IMR-90 (cell line): ENCODE data around the gene DGKQ. TPM values are rescaled to one million over a fixed set of nuclear protein-coding genes. Genes with fewer than 3 reads are reported as not detected.

Source experiments
- ATAC-seq: fragments of 200-7000 bp; cut with Tn5 transposase; 2 replicates; pipeline ENCODE4 v1.9.1; 2020; ENCODE audit warnings: low read depth, mild to moderate bottlenecking, moderate library complexity
- BruUV-seq: library from RNA; stranded (reverse); fragments of 400-500 nt; replicated peaks from 2 replicates; lab custom pipeline; 2021; lab: Mats Ljungman, UMichigan
- CTCF ChIA-PET: fragments of 300-600 bp; formaldehyde crosslinking; extraction: SDS; loops from one replicate; lab custom pipeline; 2021; ENCODE audit warnings: antibody characterized with exemption; lab: Yijun Ruan, JAX
- POLR2A ChIA-PET: fragments of 300-600 bp; sonication (Branson Sonifier 250); formaldehyde crosslinking; loops from one replicate; lab custom pipeline; 2022; ENCODE audit warnings: antibody characterized with exemption; ENCODE audit not compliant: unreplicated experiment; lab: Charles Lee
- DNase-seq: peaks from one replicate; pipeline ENCODE4 v3.0.0; 2013
- H2AFZ ChIP-seq: replicated peaks from 2 replicates; pipeline ENCODE3; 2013; ENCODE audit warnings: low read length, mild to moderate bottlenecking; ENCODE audit not compliant: poor library complexity
- H2AK5ac ChIP-seq: 2 replicates; pipeline ENCODE4 v1.6.1; 2013; ENCODE audit warnings: low read depth, low read length, inconsistent platforms
- H2AK9ac ChIP-seq: replicated peaks from 2 replicates; pipeline ENCODE3; 2013; ENCODE audit warnings: mild to moderate bottlenecking, low read depth, low read length, moderate library complexity; ENCODE audit not compliant: poor library complexity
- H2BK120ac ChIP-seq: 2 replicates; pipeline ENCODE4 v1.6.1; 2013; ENCODE audit warnings: low read depth, low read length, inconsistent platforms
- H2BK15ac ChIP-seq: 3 replicates; pipeline ENCODE4 v1.6.1; 2013; ENCODE audit warnings: low read depth, low read length, inconsistent platforms
- H2BK20ac ChIP-seq: 2 replicates; pipeline ENCODE4 v1.6.1; 2013; ENCODE audit warnings: low read depth, mild to moderate bottlenecking, inconsistent platforms, low read length, moderate library complexity
- H2BK5ac ChIP-seq: 2 replicates; pipeline ENCODE4 v1.6.1; 2013; ENCODE audit warnings: mild to moderate bottlenecking, low read depth, low read length, inconsistent platforms; ENCODE audit not compliant: poor library complexity, severe bottlenecking
- H3K14ac ChIP-seq: replicated peaks from 2 replicates; pipeline ENCODE4 v1.6.1; 2013; ENCODE audit warnings: low read depth, low read length, inconsistent platforms
- H3K18ac ChIP-seq: 2 replicates; pipeline ENCODE4 v1.6.1; 2013; ENCODE audit warnings: low read depth, low read length, control low read depth
- H3K23ac ChIP-seq: 2 replicates; pipeline ENCODE4 v1.6.1; 2013; ENCODE audit warnings: low read depth, low read length, inconsistent platforms
- H3K27ac ChIP-seq: 2 replicates; pipeline ENCODE4 v1.5.1; 2013; ENCODE audit warnings: mild to moderate bottlenecking, control low read depth, low read length; ENCODE audit not compliant: insufficient read depth
- H3K27me3 ChIP-seq: 2 replicates; pipeline ENCODE4 v1.6.1; 2013; ENCODE audit warnings: low read length; ENCODE audit not compliant: control insufficient read depth, insufficient read depth
- H3K36me3 ChIP-seq: 2 replicates; pipeline ENCODE4 v1.6.1; 2013; ENCODE audit warnings: low read length, mixed read lengths; ENCODE audit not compliant: control insufficient read depth, insufficient read depth
- H3K4ac ChIP-seq: 2 replicates; pipeline ENCODE4 v1.6.1; 2013; ENCODE audit warnings: low read depth, low read length, inconsistent platforms
- H3K4me1 ChIP-seq: 2 replicates; pipeline ENCODE4 v1.6.1; 2013; ENCODE audit warnings: low read length, mixed read lengths; ENCODE audit not compliant: control insufficient read depth, insufficient read depth
- H3K4me2 ChIP-seq: 2 replicates; pipeline ENCODE4 v1.6.1; 2013; ENCODE audit warnings: low read depth, mild to moderate bottlenecking, control low read depth, low read length, moderate library complexity
- H3K4me3 ChIP-seq: 2 replicates; pipeline ENCODE4 v1.5.1; 2013; ENCODE audit warnings: low read depth, mild to moderate bottlenecking, control low read depth, low read length, moderate library complexity; ENCODE audit not compliant: insufficient read depth
- H3K56ac ChIP-seq: 2 replicates; pipeline ENCODE4 v1.6.1; 2013; ENCODE audit warnings: low read length, inconsistent platforms; ENCODE audit not compliant: insufficient read depth; ENCODE audit errors: extremely low read depth
- H3K79me1 ChIP-seq, 2 experiments: 2 replicates each; pipeline ENCODE4 v1.6.1; 2013; ENCODE audit warnings: low read length in 2 of 2, inconsistent platforms in 1 of 2, low read depth in 1 of 2
- H3K9ac ChIP-seq: 2 replicates; pipeline ENCODE4 v1.6.1; 2013; ENCODE audit warnings: low read depth, low read length, control low read depth
- H3K9me1 ChIP-seq: 2 replicates; pipeline ENCODE4 v1.6.1; 2013; ENCODE audit warnings: low read length, inconsistent platforms; ENCODE audit not compliant: insufficient read depth
- H3K9me3 ChIP-seq: 2 replicates; pipeline ENCODE4 v1.6.1; 2013; ENCODE audit warnings: low read length; ENCODE audit not compliant: control insufficient read depth, insufficient read depth
- H4K20me1 ChIP-seq: 2 replicates; pipeline ENCODE4 v1.6.1; 2013; ENCODE audit warnings: low read length, inconsistent platforms; ENCODE audit not compliant: insufficient read depth
- H4K5ac ChIP-seq: 2 replicates; pipeline ENCODE4 v1.6.1; 2013; ENCODE audit warnings: mild to moderate bottlenecking, low read depth, low read length, control low read depth
- H4K8ac ChIP-seq, 2 experiments: 2 replicates each; pipeline ENCODE4 v1.6.1; 2013; ENCODE audit warnings: low read depth in 2 of 2, low read length in 2 of 2, control low read depth in 1 of 2, inconsistent platforms in 1 of 2
- H4K91ac ChIP-seq: 2 replicates; pipeline ENCODE4 v1.6.1; 2013; ENCODE audit warnings: low read depth, low read length, inconsistent platforms; ENCODE audit not compliant: insufficient read depth
- CEBPB ChIP-seq: IDR thresholded peaks from 2 replicates; pipeline ENCODE4 v1.6.1; 2012; ENCODE audit warnings: low read depth, low read length, improper control_type of control experiment
- FOS ChIP-seq: fragments of 150-350 bp; IDR thresholded peaks from 2 replicates; pipeline ENCODE4 v1.6.1; 2016; ENCODE audit warnings: low read depth, low read length
- MAZ ChIP-seq: IDR thresholded peaks from 2 replicates; pipeline ENCODE4 v1.6.1; 2012; ENCODE audit warnings: low read depth, mild to moderate bottlenecking, low read length, improper control_type of control experiment, moderate library complexity, borderline replicate concordance
- POLR2A ChIP-seq: IDR thresholded peaks from 2 replicates; pipeline ENCODE4 v1.6.1; 2012; ENCODE audit warnings: mild to moderate bottlenecking, low read depth, low read length
- SMC3 ChIP-seq: fragments of 150-350 bp; IDR thresholded peaks from 2 replicates; pipeline ENCODE4 v1.6.1; 2016; ENCODE audit warnings: low read depth, mild to moderate bottlenecking, antibody characterized with exemption, low read length, moderate library complexity
- USF2 ChIP-seq: fragments of 150-350 bp; IDR thresholded peaks from 2 replicates; pipeline ENCODE4 v1.6.1; 2017; ENCODE audit warnings: mild to moderate bottlenecking, antibody characterized with exemption, low read length, low read depth
- WGBS, 2 experiments: methylation state at CpG; one replicate each; pipeline versions ENCODE4 v1.1.5 to v1.1.7; 2013; ENCODE audit warnings: missing lambda C conversion rate in 2 of 2; ENCODE audit not compliant: insufficient read length in 1 of 2; ENCODE audit errors: extremely low coverage in 2 of 2; 5-methylcytosine and 5-hydroxymethylcytosine counted together
- dilution Hi-C: fragments of 300-500 bp; cut with HindIII; formaldehyde crosslinking; loops from one replicate; pipeline ENCODE4 v1.14.3; 2018; ENCODE audit warnings: low sequenced_read_pairs; ENCODE audit not compliant: unreplicated experiment
- in situ Hi-C: fragments of 300-500 bp; cut with MboI; formaldehyde crosslinking; loops from 3 replicates; pipeline ENCODE4 v1.14.3; 2019; ENCODE audit warnings: low sequenced_read_pairs, inconsistent platforms, mixed read lengths
- intact Hi-C: fragments of 100-400 bp; cut with micrococcal nuclease; formaldehyde crosslinking; loops from 2 replicates; pipeline ENCODE4 v1.10.0; 2022
- polyA plus RNA-seq, 3 experiments: library from polyadenylated mRNA; depleted of rRNA; stranded (reverse); fragments of >200 nt; gene quantifications; 2 replicates each; pipeline ENCODE4 v1.2.3, GENCODE V29; 2012; ENCODE audit warnings: low replicate concordance in 1 of 3
- total RNA-seq: library from RNA; depleted of rRNA; stranded (reverse); fragments of >200 nt; gene quantifications from 2 replicates; pipeline ENCODE4 v1.2.3, GENCODE V29; 2012

The DGKQ gene
- total and polyA plus RNA-seq, 2 of the 4 experiments (the other 2 are of a cell fraction), result 4.3 to 15.6 TPM

DNA sequence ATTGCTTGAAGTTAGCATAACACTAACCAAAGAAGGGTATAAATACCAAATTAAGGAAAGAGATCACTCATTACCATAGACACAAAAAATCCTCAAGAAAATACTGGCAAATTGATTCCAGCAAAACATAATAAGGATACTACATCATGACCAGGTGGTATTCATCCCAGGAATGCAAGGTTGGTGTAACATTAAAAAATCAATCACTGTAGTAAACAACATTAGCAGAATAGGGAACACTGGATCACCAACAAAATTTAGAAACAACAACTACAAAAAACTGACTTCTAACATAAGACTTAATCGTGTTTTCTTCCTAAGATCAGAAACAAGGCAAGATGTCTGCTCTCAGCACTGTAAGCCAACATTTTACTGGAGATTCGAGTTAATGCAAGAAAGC, 55.4 kb downstream of the DGKQ start:
- Histone ChIP-seq H4K91ac (no peak overlapping the region), H3K4ac (no peak overlapping the region), H4K8ac (no peak overlapping the region), H3K9me1 (peaks cover 8% of the 10 kb centered on the region), H2BK120ac (no peak overlapping the region), H2BK5ac (no peak overlapping the region), H3K9ac (no peak overlapping the region), H3K36me3 (peaks cover 7% of the 10 kb centered on the region), H3K27ac (no peak overlapping the region), H3K4me2 (no peak overlapping the region), H4K20me1 (peaks cover 89% of the 10 kb centered on the region), H3K14ac (no peak overlapping the region), H2AFZ (no peak overlapping the region), H2AK5ac (no peak overlapping the region), H2BK20ac (no peak overlapping the region), H3K9me3 (no peaks in the 10 kb centered on the region), H4K5ac (no peak overlapping the region), H2BK15ac (no peak overlapping the region), H3K23ac (no peak overlapping the region), H3K4me1 (no peaks in the 10 kb centered on the region), H2AK9ac (no peak overlapping the region), H3K27me3 (no peaks in the 10 kb centered on the region), H3K79me1 (peaks cover 16 to 73% of the 10 kb centered on the region in 2 experiments), H3K18ac (no peak overlapping the region), H3K56ac (no peak overlapping the region), H3K4me3 (no peak overlapping the region)
- no CpG with 5 or more reads among the region's 2 CpGs for WGBS, 2 experiments
- DNase-seq, result no peak
- TF ChIP-seq SMC3 (no peak), MAZ (no peak), POLR2A (no peak), FOS (no peak), USF2 (no peak), CEBPB (no peak)
- dilution Hi-C loops, result no loop called here
- BruUV-seq, result no TSS peak
- ChIA-PET CTCF (no interaction called here), POLR2A (no interaction called here)
- in situ Hi-C loops, result no loop called here
- intact Hi-C loops, result no loop called here
- no peak for ATAC-seq
